HG03064 (cell line): Measurements from ENCODE around the gene GPR25.

Experiments
- ATAC-seq: cut with Tn5 transposase; IDR thresholded peaks from one replicate; pipeline ENCODE4 v1.9.1; 2021; ENCODE audit warnings: low read depth; ENCODE audit not compliant: unreplicated experiment

The GPR25 gene

DNA sequence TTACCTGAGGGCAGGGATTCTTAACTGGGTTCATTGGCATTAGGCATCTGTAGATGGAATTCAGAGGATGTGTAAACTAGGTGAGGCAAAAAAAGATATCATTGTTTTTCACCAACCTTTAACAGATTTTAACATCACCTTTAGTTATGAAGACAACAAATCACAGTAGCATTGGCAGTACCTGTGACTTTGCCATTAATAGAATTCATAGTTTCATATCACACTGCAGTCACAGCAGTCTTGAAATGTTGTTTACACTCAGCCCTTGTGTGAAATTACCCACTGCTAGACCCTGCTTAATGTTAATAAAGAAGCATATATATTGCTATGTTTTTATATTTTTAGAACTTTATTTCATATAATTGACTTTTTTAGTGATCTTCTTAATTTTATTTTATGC is 20.2 kb downstream of the GPR25 start:
- ATAC-seq = no peak

DNA sequence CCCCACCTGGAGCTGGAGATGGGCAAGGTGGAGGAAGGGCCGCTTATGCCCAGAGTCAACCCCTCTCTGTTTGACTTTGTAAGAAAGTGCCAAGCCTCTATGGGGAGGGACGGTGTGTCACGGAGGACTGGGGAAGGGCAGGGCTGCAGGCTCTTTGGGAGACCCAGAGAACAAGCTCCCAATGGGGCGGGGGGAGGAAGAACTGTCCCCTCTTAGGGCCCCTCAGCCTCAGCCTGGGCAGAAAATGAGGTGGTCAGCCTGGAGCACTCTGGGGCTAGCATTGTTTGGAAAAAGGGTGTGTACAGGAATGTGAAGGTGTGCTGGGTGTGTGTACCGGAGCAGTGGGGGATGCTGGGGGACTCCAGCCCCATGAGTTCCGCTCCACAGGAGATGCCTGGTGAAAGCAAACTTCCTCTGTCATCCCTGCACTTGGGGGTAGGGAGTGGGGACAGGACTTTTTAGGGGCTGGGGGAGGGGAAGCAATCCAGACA is 20.7 kb downstream of the GPR25 start:
- no peak for ATAC-seq

DNA sequence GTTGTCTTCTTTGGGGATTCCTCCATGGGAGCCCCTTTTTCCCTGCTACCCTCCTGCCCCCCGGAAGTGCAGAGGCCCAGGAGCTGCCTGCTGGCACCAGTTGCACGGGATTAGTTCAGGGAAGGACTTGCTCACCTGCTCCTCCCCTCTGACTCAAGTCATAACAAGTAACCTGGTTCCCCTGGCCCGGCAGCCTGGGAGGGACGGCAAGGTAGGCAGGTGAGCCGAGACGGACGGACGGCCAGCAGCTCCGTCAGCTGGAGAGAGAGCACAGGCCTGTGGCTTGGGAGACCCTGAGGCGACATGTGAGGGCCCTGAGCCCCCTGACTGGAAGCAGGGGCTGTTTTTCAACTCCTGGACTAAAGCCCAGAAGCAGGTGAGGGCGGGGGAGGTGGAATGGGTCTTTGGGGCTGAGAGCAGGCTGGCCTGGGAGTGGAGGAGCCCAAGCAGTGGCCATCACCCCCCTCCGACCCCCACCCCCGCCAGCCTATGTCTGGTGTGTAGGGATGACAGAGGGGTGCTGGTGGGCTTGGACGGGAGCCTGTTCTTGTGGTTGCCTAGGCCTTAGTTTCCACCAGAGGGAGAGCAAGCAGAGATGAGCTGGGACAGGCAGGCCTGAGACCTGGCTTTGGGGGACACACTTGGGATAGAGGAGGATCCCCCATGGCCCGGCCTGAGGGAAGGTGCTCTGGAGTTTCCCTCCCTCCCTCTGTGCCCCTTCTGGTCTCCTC is 22.1 kb downstream of the GPR25 start, which contains the start of gene INAVA:
Gene INAVA (plus strand): TSS at position 189 of the 731 bp plus-strand sequence. CDS start 3,501 bp downstream, outside the sequence.
- ATAC-seq = no peak

DNA sequence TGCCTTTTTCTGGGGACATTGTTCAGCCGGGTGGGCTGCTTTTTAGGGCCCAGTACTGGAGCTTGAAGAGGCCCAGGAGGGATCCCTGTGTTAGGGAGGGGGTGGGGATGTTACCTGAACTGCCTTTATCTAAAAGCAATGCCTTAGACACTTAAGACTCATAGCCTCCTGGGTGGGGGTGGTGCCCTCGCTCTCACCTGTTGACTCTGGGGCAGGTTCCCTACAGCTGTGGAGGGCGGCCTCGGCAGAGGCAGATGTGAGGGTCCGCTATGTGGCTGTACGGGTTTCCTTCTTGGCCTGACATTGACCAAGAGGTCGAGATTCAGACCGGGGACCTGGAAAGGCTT is 22.6 kb downstream of the GPR25 start:
- ATAC-seq = no peak

DNA sequence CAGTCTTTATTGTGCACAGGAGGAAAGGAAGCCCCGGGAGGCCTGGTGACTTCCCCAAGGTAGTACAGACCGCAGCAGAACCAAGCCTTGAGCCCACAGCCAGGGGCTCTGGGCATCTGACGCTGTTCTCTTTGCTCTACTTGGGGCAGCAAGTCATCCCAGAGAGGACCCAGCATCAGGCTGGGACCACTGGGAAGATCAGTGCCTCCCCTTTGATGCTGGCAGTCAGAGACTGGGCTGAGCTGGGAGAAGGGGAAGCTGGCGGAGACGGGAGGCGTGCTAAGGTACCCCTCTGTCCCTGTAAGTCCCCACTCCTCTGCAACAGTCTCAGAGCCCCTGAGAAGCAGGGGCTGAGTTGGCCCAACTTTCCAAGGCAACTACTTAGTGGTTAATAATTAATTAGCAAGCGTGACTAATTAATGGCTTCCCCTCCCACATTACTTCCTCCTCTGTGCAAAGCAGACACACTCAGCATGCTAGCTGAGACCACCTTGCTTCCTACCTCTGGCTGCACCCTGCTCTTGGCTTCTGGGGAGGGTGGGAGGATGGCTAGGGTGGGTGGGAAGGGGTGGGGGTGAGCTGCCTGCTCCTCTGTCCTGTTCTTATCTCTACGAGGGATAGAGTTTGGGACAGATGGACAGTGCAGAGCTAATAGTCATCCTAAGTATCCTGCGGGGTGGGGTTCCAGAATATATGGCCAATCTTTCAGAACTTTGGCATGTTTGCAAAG is 23.2 kb downstream of the GPR25 start:
- no peak for ATAC-seq

DNA sequence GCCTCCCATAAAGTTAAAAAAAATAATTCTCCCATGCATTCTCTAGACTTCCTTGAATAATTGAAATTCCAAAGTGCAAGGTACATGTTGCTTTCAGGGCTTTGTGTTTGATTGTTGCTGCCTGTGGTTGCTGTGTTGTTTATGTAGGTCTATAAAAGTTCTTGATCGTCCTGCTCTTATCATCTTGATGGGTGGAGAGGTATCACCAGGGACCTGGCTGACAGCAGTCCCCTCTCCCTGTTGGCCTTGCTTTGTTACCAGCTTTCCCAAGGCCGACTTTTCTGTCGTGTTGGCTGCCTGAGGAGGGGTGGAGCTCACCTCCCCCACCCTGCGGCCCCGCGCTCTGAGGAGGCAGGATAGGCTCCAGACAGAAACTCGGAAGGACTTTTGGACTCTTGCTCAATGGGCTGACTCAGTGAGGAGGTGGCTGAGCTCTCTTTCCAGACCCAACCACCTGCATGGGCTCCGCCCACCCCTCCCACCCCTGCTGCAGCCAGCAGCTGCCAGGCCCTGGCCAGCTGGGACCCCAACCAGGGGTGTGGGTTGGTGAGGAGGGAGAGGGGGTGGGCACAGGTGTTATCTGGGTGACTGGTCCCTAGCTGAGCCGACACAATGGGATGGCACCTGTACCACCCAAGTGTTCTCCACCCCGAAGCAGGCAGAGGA is 23.9 kb downstream of the GPR25 start:
- no peak for ATAC-seq

DNA sequence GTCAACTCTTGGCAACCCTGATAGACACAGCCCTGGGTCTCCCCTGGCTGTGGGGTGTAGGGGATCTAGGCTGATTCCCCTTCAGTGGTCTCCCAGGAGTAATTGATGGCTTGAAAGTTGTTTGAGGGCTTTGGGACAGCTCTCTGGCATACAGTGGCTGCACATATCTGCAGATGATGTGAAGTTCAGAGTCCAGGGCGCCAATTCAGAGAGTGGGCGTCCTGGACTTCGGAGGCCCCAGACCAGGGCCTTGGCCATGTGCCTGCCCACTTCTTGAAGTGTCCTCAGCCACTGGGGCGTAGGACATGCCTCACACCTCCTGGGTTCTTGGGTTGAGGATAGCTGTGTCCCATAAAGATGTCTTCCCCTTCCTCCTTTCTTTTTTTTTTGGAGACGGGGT is 24.5 kb downstream of the GPR25 start:
- no peak for ATAC-seq

DNA sequence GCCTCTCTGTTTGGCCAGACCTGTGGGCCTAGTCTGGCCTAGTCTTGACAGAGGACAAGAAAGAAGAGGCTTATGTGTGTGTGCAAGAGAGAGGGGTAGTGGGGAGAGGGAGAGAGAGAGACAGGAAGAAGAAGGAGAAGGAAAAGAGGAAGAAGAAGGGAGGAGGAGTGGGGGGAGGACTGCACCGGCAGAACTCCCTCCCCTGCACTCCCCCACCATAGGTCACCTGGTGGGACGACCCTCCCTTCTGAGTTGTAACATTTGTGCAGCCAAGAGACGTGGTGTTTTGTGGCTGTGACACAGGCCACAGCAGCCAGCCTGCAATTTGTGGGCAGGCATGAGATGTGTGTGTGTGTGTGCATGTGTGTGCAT is 26.2 kb downstream of the GPR25 start:
- ATAC-seq = no peak

DNA sequence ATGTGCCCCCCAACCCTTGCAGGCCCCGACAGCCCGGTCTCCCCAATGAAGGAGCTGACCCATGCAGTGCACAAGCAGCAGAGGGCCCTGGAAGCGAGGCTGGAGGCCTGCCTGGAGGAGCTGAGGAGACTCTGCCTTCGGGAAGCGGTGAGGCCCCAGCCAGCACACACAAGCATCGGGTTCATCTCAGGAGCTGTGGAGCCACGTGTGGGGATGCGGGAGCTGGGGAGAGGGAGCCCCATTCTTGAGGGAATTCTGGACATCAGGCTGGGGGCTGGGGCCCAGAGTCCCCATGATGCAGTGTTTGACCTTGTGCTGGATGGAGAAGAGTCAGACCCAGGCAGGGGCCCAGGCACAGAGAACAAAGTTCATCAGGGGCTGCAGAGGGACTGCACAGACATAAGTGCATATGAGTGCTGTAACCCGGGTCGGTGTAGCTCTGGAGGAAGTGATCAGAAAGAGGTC is 26.7 kb downstream of the GPR25 start:
- no peak for ATAC-seq

DNA sequence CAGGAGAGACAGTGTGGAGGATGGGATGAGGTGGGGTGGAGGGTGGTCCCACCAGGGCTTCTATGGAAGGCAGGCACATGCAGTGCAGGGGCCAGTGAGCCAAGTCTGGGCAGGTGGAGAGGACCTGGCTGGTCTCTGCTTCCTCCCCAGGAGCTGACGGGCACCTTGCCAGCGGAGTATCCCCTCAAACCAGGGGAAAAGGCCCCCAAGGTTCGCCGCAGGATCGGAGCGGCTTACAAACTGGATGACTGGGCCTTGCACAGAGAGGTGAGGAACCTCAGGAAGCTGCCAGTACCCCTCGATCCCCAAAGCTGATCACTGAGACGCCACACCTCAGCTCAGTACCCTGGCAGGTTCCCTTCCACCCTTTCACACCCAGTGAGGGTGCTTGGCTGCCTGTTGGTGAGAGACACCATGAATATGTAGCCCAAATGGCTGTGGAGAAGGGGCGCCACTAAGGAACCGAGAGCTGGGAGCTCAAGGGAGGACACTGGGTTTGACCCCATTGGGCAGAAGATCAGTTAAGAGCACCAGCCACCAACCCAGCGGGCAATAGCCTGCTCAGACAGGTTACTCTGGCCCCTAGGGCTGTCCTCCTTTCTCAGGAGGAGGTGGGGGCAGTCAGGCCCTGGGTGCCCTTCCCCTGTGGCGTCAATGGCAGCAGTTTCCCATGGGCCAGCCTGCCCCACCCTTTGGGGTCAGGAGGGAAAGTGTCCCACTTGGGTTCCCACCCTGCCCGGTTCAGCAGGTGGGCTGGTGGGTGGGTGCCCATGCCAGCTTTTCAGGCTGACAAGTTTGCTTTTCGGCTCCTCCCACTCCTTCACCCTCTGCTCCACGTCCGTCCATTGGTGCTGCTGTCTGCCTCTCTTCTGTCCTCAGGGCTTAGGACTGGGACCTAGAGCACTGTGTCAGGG is 27.4 kb downstream of the GPR25 start:
- no peak for ATAC-seq

DNA sequence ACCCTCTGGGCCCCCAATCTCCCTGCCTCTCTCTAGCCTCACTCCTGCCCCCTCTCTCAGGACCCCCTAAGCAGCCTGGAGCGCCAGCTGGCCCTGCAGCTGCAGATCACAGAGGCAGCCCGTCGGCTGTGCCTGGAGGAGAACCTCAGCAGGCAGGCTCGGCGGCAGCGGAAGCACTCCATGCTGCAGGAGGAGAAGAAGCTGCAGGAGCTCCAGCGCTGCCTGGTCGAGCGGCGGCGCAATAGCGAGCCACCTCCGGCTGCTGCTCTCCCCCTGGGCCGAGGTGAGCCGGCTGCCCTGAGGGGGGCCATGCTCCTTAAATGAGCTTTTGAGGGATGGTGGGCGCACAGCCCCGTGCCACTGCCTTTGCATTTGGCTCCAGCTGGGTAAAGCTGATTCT is 28.1 kb downstream of the GPR25 start:
- no peak for ATAC-seq

DNA sequence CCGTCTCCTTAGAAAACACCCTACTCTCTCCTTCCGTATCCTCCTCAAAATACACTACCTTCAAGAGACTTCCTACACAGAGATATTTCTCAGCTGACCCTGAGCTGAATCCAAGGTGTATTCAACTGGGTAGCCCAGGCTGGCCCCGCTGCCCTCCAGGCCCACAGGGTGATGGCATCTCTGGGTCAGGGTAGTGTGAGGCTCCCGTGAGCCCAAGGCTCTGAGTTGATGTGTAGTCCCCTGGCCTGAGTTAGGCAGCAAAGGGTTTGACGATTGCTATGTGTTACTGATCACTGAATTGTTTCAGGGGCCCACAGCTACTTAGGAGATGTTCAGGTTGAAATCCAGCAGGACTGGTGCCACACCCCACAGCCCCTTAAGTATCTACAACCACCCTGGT is 28.6 kb downstream of the GPR25 start:
- no peak for ATAC-seq

DNA sequence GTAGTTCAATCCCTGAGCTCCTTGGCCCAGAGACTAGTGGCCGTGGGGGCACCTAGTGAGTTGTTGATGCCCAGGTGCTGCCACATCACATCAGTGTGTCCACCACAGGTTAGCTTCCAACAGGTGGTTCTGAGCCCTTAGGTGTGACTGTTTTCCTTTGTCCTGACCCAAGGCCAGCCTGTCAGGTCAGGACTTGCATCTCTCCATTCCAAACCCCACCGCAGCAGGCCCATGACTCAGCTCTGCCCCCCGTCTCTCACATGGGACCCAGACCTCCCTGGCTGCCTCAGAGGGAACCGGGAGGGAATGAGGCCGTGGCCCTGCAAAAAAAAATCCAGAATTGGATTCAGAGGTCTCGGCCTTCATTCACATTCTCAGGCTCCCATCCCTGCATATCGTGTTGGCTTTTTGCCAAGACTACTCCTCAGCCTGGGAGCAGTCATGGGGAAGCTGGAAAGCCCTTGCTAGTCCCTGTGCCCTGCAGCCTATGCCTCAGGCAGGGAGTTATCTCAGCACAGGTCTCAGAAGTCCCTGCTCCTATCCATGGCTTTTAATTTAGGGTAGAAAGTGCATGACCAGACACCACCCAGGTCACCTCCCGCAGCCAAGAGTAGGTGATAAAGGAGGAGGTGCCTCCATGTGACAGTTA is 29.1 kb downstream of the GPR25 start:
- ATAC-seq = no peak

DNA sequence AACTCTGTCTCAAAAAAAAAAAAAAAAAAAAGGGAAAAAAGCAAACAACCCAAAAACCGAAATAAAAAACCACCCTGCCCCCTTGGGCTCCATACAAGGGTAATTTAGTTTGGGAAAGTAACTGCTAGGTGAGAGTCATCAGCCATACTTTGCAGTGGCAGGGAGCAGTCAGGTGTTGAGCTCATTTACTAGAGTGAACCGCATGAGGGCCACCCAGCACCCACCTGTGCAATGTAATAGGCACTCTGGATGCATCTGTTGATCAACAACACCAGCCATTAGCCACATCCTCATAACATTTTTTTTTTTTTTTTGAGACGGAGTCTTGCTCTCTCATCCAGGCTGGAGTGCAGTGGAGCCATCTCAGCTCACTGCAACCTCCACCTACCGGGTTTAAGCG is 31.0 kb downstream of the GPR25 start:
- no peak for ATAC-seq

DNA sequence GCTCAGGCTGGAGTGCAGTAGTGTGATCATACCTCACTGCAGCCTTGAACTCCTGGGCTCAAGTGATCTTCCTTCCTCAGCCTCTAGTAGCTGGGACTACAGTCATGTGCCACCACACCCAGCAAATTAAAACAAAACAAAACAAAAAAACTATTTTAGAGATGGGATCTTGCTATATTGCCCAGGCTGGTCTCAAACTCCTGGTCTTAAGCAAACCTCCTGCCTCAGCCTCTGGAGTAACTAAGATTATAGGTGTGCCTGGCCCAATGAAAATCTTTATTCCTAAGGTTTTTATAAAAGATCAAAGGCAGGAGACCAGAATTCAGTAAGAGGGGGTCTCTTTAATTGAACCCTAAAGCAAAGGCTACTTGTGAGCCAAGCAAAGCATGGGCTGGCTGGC is 32.0 kb downstream of the GPR25 start:
- no peak for ATAC-seq

DNA sequence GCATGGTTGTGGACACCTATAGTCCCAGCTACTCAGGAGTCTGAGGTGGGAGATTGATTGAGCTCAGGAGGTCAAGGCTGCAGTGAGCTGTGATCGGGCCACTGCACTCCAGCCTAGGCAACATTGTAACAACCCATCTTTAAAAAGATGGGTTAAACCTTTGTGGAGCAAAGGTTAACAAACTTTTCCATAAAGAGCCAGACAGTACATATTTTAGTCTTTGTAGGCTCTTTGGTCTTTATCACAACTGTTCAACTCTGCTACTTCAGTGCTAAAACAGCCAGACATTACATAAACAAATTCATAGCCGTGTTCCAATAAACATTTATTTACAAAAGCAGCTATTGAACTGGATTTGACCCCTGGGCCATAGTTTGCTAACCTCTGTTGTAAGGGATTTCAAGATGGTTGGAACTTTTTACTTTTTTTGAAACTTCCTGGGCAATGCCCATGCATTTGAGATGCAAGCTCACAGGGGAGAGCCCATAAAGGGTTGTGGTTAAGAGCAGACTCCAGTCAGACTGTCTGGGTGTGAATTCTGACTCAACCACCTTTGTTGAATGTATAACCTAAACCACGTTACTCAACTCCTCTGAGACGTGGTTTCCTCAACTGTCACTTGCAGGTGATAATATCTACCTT is 32.8 kb downstream of the GPR25 start:
- peak; percentile 42 for ATAC-seq

DNA sequence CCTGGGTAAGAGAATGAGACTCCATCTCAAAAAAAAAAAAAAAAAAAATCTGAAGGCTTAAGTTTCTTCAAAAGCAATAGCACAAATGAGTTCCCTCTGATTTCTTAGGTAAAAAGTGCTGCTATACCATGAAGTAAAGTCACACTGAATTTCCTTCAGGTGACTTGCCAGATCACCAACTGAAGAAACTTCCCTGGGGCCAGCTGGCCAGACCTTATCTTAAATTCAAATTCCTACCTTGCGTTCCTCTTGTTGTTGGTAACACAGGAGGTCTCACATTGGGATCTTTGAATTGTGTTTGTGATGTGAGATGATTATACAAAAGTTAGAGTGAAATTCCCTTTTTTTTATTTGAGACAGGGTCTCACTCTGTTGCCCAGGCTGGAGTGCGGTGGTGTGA is 33.7 kb downstream of the GPR25 start:
- no peak for ATAC-seq

DNA sequence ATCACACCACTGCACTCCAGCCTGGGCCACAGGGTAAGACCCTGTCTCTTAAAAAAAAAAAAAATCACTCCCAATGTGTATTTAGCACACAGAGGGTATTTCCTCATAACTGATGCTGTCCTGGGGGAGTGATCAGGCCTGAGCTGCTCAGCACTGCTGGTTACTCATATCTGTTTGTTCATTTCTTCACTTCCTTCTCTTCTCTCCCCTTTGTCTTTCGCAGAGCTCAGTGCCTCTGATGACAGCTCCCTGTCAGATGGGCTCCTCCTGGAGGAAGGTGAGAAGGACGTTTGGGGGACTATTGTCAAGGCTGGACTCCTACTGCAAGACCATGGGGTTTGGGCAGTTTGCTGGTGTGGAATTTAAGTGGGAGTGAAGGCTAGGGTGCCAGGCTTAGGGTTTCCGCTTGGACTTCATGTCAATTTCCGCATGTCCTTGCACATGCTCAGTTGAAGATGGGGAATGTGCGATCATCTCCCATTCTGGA is 34.9 kb downstream of the GPR25 start:
- ATAC-seq = peak; percentile 51

DNA sequence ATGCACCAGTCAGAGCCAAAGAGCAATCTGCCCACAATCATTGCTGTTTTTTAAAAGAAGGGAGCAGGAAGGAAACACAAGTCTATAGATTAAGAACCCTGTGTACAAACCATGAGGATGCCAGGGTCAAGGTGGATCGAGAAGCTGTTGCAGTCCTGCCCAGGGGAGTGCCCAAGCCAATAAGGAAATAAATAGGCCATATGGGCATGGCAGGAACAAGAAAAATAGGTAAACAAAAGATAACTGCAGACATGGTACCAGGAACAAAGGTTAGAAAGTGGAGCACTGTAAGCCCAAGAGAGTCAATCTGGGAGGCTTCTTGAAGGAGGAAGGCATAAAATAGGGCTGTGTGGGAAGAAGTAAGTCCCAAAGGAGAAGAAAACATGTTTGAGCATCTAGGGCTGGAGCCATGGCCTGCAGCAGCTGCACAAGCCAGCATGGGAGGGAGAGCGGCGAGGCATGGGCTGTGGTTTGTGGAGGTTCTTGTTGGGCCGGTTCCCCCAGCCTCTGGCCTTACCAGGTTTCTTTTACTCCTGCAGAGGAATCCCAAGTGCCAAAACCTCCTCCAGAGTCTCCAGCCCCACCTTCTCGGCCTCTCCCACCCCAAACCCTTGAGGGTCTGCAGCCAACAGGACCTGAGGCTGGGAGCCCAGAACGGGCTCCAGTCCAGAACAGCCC is 35.5 kb downstream of the GPR25 start:
- ATAC-seq = no peak
